Keratinocyte (primary cell): Measurements from ENCODE around the gene TRNAU1AP. TPM values are rescaled to one million over a fixed set of nuclear protein-coding genes. Genes with fewer than 3 reads are reported as not detected.

ENCODE experiments used
- DNase-seq: peaks from one replicate; pipeline ENCODE4 v3.0.0-alpha.2; 2011; ENCODE audit warnings: low read depth, missing footprints, low spot score
- FAIRE-seq: peaks from 2 replicates; lab custom pipeline; 2011; peaks lifted over from hg19 to GRCh38; lab: Jason Lieb, UNC
- H2AFZ ChIP-seq: 2 replicates; pipeline ENCODE4 v1.6.0; 2012; ENCODE audit warnings: low read length, control low read depth, inconsistent platforms; ENCODE audit not compliant: control insufficient read depth
- H3K27ac ChIP-seq: 2 replicates; pipeline ENCODE4 v1.5.1; 2011; ENCODE audit warnings: low read length; ENCODE audit not compliant: control insufficient read depth, insufficient read depth
- H3K27me3 ChIP-seq: 3 replicates; pipeline ENCODE4 v1.6.0; 2011; ENCODE audit warnings: low read length; ENCODE audit not compliant: control insufficient read depth, insufficient read depth; ENCODE audit errors: extremely low read depth
- H3K36me3 ChIP-seq, 2 experiments: 2 replicates in 1 of 2; 3 replicates in 1 of 2; pipeline ENCODE4 v1.5.1; 2011; ENCODE audit warnings: low read length in 2 of 2, mild to moderate bottlenecking in 1 of 2; ENCODE audit not compliant: control insufficient read depth in 2 of 2, insufficient read depth in 2 of 2; ENCODE audit errors: extremely low read depth in 1 of 2
- H3K4me1 ChIP-seq: 3 replicates; pipeline ENCODE4 v1.5.1; 2011; ENCODE audit warnings: low read length; ENCODE audit not compliant: control insufficient read depth, insufficient read depth; ENCODE audit errors: extremely low read depth
- H3K4me2 ChIP-seq: 3 replicates; pipeline ENCODE4 v1.6.0; 2011; ENCODE audit warnings: low read depth, low read length; ENCODE audit not compliant: control insufficient read depth, insufficient read depth; ENCODE audit errors: extremely low read depth
- H3K4me3 ChIP-seq, 3 experiments: fragments of 200-600 bp in 1 of 3; sonication (generic) in 1 of 3; 2 replicates in 2 of 3; 3 replicates in 1 of 3; pipeline ENCODE4 v1.5.1; 2011 to 2016; ENCODE audit warnings: low read length in 3 of 3, mild to moderate bottlenecking in 3 of 3, control low read depth in 2 of 3, inconsistent platforms in 1 of 3, low read depth in 1 of 3, mixed read lengths in 1 of 3, mixed run types in 1 of 3, moderate library complexity in 1 of 3; ENCODE audit not compliant: control insufficient read depth in 2 of 3, insufficient read depth in 2 of 3; ENCODE audit errors: extremely low read depth in 1 of 3
- H3K79me2 ChIP-seq: 2 replicates; pipeline ENCODE4 v1.6.0; 2012; ENCODE audit warnings: low read length; ENCODE audit not compliant: control insufficient read depth, insufficient read depth
- H3K9ac ChIP-seq: 3 replicates; pipeline ENCODE4 v1.6.0; 2011; ENCODE audit warnings: low read length; ENCODE audit not compliant: control insufficient read depth, insufficient read depth; ENCODE audit errors: extremely low read depth
- H3K9me1 ChIP-seq: 3 replicates; pipeline ENCODE4 v1.6.0; 2011; ENCODE audit warnings: low read length; ENCODE audit not compliant: control insufficient read depth, insufficient read depth; ENCODE audit errors: extremely low read depth
- H3K9me3 ChIP-seq: 2 replicates; pipeline ENCODE4 v1.5.1; 2012; ENCODE audit warnings: low read depth, low read length; ENCODE audit not compliant: control insufficient read depth
- H4K20me1 ChIP-seq: 3 replicates; pipeline ENCODE4 v1.6.0; 2011; ENCODE audit warnings: low read length; ENCODE audit not compliant: control insufficient read depth, insufficient read depth; ENCODE audit errors: extremely low read depth
- EZH2 ChIP-seq: IDR thresholded peaks from one replicate; pipeline ENCODE4 v1.6.1; 2012; ENCODE audit warnings: inconsistent platforms, mild to moderate bottlenecking, low read length, moderate library complexity
- dilution Hi-C: fragments of 300-500 bp; cut with MboI; formaldehyde crosslinking; loops from one replicate; pipeline ENCODE4 v1.7.0; 2020; ENCODE audit warnings: low sequenced_read_pairs; ENCODE audit not compliant: extremely low pct_ligation_motif_present
- polyA plus RNA-seq, 5 experiments: library from polyadenylated mRNA; depleted of rRNA in 3 of 5; stranded (reverse) in 3 of 5; stranded (forward) in 1 of 5; unstranded in 1 of 5; fragments of >200 nt; gene quantifications; 1 replicate in 1 of 5; 2 replicates in 3 of 5; 3 replicates in 1 of 5; pipeline versions ENCODE4 v1.2.1 to v1.2.3, GENCODE V29; 2011 to 2012; ENCODE audit warnings: missing spikeins in 2 of 5, low read depth in 1 of 5, low replicate concordance in 1 of 5
- TF ChIP-seq, protein P1 (sequence below), 3 experiments: IDR thresholded peaks in 1 of 3; conservative IDR thresholded peaks in 1 of 3; optimal IDR thresholded peaks in 1 of 3; 2 replicates in 2 of 3; 3 replicates in 1 of 3; pipeline versions ENCODE3 to v1.5.1; 2011; ENCODE audit warnings: low read length in 3 of 3, mild to moderate bottlenecking in 3 of 3, moderate library complexity in 2 of 3, control low read depth in 1 of 3, inconsistent platforms in 1 of 3; ENCODE audit not compliant: insufficient read depth in 2 of 3; ENCODE audit errors: extremely low read depth in 1 of 3

TRNAU1AP gene
- polyA plus RNA-seq, 1 donor (not counting 4 experiments of a cell fraction or from before 2014, with no cell fraction given), result 43.5 TPM

DNA sequence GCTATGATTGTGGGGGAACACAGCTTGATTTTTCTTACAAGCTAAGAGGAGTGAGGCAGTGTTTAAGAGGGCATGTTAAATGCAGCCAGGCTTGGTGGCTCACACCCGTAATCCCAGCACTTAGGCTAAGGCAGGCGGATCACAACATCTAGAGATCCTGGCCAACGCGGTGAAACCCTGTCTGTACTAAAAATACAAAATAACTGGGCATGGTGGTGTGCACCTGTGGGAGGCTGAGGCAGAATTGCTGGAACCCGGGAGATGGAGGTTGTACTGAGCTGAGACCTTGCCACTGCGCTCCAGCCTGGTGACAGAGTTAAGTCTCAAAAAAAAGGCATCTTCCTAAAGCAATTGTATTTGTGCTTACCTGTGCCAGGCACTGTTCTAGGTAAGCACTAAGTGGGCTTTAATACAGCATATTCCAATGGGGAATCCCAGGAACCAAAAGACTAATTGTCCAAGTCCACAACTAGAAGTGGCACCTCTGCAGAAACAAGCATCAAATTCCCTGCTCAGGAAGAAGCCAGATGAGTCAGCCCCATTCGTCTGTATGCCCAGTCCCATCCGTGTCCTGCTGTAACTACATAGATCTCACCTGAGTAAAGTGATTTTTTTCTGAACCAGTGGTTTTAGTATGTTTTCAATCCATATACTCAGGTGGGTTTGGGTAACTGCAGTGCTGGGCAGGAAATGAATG lies 42.5 kb upstream of the TRNAU1AP start:
- DNase-seq, result no peak
- H3K79me2 ChIP-seq, result peaks cover 25% of the 10 kb centered on the region

DNA sequence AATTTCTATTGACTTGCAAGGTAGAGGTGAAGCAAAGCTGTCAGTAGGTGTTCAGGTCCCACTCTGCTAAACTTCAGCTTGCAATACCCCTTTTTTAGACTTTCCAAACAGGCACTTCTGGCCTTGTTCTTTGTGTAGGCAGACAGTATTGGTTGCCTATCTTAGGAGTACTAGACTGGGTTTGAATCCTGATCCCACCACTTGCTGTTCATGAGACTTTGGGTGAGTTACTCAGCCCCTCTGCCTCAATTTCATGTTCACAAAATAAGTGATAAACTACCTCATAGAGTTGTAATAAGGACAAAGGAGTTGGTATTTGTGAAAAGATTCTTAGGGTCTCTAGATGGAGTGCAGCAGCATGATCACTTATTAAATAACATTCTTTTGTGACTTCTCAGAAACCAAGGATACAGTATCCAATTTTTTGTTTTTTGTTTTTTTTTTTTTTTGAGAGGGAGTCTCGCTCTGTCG lies 41.9 kb upstream of the TRNAU1AP start:
- Histone ChIP-seq H3K27me3 (no peaks in the 10 kb centered on the region), H3K4me2 (no peak overlapping the region), H3K4me1 (peaks cover 19% of the 10 kb centered on the region), H3K9me3 (no peaks in the 10 kb centered on the region), H3K36me3 (peaks cover 32 to 50% of the 10 kb centered on the region in 2 experiments), H3K4me3 (no peak overlapping the region), H3K79me2 (peaks cover 24% of the 10 kb centered on the region), H3K27ac (peak overlapping the region; percentile 86), H3K9ac (peak overlapping the region; percentile 4), H3K9me1 (no peaks in the 10 kb centered on the region), H2AFZ (no peak overlapping the region), H4K20me1 (peaks cover 27% of the 10 kb centered on the region)
- dilution Hi-C loops, result no loop called here
- FAIRE-seq (no peak), DNase-seq (no peak)
- TF ChIP-seq, protein P1, sequence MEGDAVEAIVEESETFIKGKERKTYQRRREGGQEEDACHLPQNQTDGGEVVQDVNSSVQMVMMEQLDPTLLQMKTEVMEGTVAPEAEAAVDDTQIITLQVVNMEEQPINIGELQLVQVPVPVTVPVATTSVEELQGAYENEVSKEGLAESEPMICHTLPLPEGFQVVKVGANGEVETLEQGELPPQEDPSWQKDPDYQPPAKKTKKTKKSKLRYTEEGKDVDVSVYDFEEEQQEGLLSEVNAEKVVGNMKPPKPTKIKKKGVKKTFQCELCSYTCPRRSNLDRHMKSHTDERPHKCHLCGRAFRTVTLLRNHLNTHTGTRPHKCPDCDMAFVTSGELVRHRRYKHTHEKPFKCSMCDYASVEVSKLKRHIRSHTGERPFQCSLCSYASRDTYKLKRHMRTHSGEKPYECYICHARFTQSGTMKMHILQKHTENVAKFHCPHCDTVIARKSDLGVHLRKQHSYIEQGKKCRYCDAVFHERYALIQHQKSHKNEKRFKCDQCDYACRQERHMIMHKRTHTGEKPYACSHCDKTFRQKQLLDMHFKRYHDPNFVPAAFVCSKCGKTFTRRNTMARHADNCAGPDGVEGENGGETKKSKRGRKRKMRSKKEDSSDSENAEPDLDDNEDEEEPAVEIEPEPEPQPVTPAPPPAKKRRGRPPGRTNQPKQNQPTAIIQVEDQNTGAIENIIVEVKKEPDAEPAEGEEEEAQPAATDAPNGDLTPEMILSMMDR (optimal IDR thresholded peaks at IDR 0.05 in 1 of 3, IDR thresholded peaks at IDR 0.05 in 1 of 3, conservative IDR thresholded peaks at IDR 0.05 in 1 of 3; ENCODE audit: extremely low read depth in 1 of 3, insufficient read depth in 2 of 3, low read length in 3 of 3), result no peak
- TF ChIP-seq EZH2, result no peak

More for the DNA sequence above, 42.5 kb upstream of the TRNAU1AP start:
- Histone ChIP-seq H3K9ac (peak overlapping the region; percentile 98), H3K27ac (peak overlapping the region; percentile 86), H3K36me3 (peaks cover 32 to 50% of the 10 kb centered on the region in 2 experiments), H3K4me2 (no peak overlapping the region), H3K4me3 (peak overlapping the region in 1 of 3 experiments; percentile 0), H3K27me3 (no peaks in the 10 kb centered on the region), H3K9me1 (no peaks in the 10 kb centered on the region), H4K20me1 (peaks cover 27% of the 10 kb centered on the region), H2AFZ (no peak overlapping the region), H3K9me3 (no peaks in the 10 kb centered on the region), H3K4me1 (peaks cover 19% of the 10 kb centered on the region)
- TF ChIP-seq, protein P1 (optimal IDR thresholded peaks at IDR 0.05 in 1 of 3, IDR thresholded peaks at IDR 0.05 in 1 of 3, conservative IDR thresholded peaks at IDR 0.05 in 1 of 3; ENCODE audit: extremely low read depth in 1 of 3, insufficient read depth in 2 of 3, low read length in 3 of 3), result no peak
- no peak for TF ChIP-seq EZH2
- dilution Hi-C loops, result no loop called here
- no peak for FAIRE-seq
